WERI-Rb-1 (cell line): ENCODE measurements around the gene KCNMA1.

Source experiments
- DNase-seq: peaks from one replicate; pipeline ENCODE4 v3.0.0-alpha.2; 2020
- H3K27ac ChIP-seq: fragments of 250-450 bp; sonication (Bioruptor Pico); 2 replicates; pipeline ENCODE4 v1.5.1; 2020; ENCODE audit warnings: mild to moderate bottlenecking, moderate library complexity
- H3K27me3 ChIP-seq: fragments of 250-450 bp; sonication (Bioruptor Pico); 2 replicates; pipeline ENCODE4 v1.5.1; 2021; ENCODE audit warnings: mild to moderate bottlenecking, low read depth, moderate library complexity; ENCODE audit not compliant: insufficient read depth, severe bottlenecking
- H3K36me3 ChIP-seq: fragments of 250-450 bp; sonication (Bioruptor Pico); 2 replicates; pipeline ENCODE4 v1.5.1; 2020; ENCODE audit warnings: mild to moderate bottlenecking, moderate library complexity
- H3K4me3 ChIP-seq: 2 replicates; pipeline ENCODE4 v1.5.1; 2011; ENCODE audit warnings: low read depth, mild to moderate bottlenecking, control low read depth, low read length
- H3K9me3 ChIP-seq: fragments of 250-450 bp; sonication (Bioruptor Pico); 2 replicates; pipeline ENCODE4 v1.5.1; 2021; ENCODE audit warnings: mild to moderate bottlenecking, moderate library complexity; ENCODE audit not compliant: severe bottlenecking
- CTCF ChIP-seq: IDR thresholded peaks from 2 replicates; pipeline ENCODE4 v1.5.1; 2011; ENCODE audit warnings: low read depth, mild to moderate bottlenecking, control low read depth, inconsistent platforms, low read length

KCNMA1 gene

GRCh38 chr10:77667426-77668324 is 30.1 kb upstream of the KCNMA1 start:
- DNase-seq = no peak
- no peaks in the 10 kb centered on the region for H3K36me3 ChIP-seq
- no peak overlapping the region for H3K27ac ChIP-seq
- no peaks in the 10 kb centered on the region for H3K27me3 ChIP-seq
- no peak overlapping the region for H3K4me3 ChIP-seq
- no peaks in the 10 kb centered on the region for H3K9me3 ChIP-seq
- TF ChIP-seq CTCF = no peak

DNA sequence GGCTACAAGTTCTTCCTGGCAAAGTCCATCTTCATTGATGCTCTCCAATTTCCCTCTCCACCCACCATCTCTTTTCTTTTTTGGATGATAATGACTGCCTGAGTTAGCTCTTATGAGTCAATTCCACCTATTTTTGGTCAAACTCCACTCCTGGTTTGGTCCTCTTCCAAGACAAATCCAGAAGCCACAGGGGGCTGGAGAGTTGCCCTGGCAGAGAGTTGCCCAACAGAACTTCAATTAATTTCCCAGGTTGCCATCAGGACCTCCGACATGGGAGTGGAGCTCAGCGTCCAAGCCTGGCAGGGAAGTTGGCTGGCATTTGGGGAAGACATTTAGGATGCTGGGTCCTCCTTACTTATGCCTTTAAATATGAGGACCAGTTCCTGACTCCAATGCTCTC is 29.2 kb upstream of the KCNMA1 start:
- no peaks in the 10 kb centered on the region for H3K9me3 ChIP-seq
- no peak overlapping the region for H3K4me3 ChIP-seq
- no peaks in the 10 kb centered on the region for H3K27me3 ChIP-seq
- no peaks in the 10 kb centered on the region for H3K36me3 ChIP-seq
- no peak for TF ChIP-seq CTCF
- H3K27ac ChIP-seq = no peak overlapping the region
- no peak for DNase-seq

DNA sequence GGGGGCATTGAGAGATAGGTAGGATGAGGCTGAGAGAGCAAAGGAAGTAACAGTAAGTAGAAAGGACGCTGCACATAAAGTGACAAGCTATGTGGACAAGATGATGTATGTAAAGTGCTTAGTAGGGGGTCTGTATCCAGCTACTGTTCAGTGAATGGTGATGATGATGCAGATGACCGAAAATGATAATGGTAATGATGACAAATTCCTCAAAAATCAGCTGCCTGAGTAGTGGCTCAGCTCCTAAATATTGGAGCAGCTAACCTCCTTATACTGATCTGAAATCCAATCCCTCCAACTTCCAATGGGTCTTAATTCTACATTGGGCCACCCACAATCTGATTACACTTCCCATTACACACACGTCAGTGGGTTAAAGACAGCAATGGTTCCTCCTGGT is 27.1 kb upstream of the KCNMA1 start:
- Histone ChIP-seq H3K9me3 (no peaks in the 10 kb centered on the region), H3K27ac (no peak overlapping the region), H3K36me3 (no peaks in the 10 kb centered on the region), H3K27me3 (no peaks in the 10 kb centered on the region), H3K4me3 (no peak overlapping the region)
- TF ChIP-seq CTCF = no peak
- no peak for DNase-seq

DNA sequence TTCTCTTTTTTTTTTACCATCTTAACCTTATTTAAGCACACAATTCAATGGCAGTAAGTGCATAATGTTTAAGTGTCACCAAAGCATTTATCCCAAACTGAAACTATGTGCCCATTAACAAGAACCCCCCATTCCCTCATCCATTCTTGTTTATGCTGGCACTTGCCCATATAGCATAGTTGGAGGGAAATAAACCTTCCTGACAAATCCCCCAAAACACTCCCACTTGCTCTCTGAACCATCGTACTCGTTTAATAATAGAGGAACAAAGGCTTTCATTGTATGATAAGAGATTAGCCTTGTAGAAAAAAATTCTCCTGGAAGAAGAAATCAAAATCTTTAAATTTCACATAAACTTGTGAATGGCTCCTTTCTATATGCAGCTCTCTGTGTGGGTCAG is 26.4 kb upstream of the KCNMA1 start:
- TF ChIP-seq CTCF = no peak
- Histone ChIP-seq H3K27me3 (no peaks in the 10 kb centered on the region), H3K36me3 (no peaks in the 10 kb centered on the region; the same call in 1 of the 2 replicates), H3K4me3 (no peak overlapping the region), H3K9me3 (peaks cover 7% of the 10 kb centered on the region), H3K27ac (no peak overlapping the region)
- no peak for DNase-seq

DNA sequence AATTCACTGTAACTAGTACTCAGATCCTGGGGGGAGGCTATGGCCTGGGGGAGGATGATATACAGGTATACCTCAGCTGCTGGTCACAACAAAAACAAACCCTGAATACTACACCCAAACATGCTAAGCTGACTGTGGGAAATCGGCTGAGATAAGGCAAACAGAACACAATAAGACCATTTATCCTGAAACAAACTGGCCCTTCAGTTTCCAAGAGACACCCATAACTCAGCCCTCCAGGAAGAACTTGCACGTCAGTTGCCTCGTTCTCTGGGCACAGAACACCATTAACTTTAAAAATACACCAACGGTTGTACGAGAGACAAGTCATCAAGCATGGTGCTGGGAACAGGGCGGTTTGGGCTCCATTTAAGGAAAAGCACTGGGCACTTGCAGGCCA is 24.1 kb upstream of the KCNMA1 start:
- H3K4me3 ChIP-seq = no peak overlapping the region
- no peaks in the 10 kb centered on the region; the same call in 1 of the 2 replicates for H3K36me3 ChIP-seq
- peaks cover 14% of the 10 kb centered on the region for H3K9me3 ChIP-seq
- H3K27me3 ChIP-seq = no peaks in the 10 kb centered on the region
- no peak overlapping the region for H3K27ac ChIP-seq
- no peak for DNase-seq
- TF ChIP-seq CTCF = no peak
